Fibroblast of the conjunctiva (primary cell): ENCODE data around the gene LAX1.
"Not testable (repeated sequence)": the region's sequence is repeated elsewhere in the genome, so short reads cannot be mapped to it uniquely, and the experiment has no call there.

Experiments
- DNase-seq: peaks from one replicate; pipeline ENCODE4 v3.0.0-alpha.2; 2010; ENCODE audit warnings: low read depth

Gene LAX1

DNA sequence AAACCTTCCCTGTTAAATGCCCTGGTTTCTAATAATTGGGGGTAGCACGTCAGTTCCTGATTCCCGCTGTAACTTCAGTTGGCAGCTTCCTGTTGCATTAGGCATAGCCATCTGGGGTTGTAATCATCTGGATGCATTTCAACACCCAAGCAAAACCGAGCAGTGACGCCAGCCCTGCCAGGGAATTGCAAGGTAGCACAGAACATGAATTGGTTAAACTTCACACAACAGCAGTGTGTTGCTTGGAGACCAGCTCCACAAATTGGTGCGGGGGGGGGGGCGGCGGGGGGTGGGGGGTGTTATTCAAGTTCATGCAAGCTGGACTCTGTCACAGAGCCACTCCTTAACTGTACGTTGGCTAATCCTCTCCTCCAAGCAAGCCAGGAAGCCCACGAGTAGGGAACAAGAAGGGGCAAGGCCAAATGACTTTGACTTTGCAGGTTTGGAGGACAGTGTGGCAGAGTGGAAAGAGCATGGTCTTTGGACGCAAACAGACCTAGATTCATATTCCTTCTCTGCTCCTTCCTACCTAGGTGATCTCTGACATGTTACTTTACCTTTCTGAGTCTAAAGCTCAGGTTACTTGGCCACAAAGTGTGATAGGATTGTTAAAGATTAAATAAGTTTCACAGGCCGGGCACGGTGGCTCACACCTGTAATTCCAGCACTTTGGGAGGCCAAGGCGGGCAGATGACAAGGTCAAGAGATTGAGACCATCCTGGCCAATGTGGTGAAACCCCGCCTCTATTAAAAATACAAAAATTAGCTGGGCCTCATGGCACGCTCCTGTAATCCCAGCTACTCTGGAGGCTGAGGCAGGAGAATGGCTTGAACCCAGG is 4.7 kb downstream of the LAX1 start:
- peak; percentile 83 for DNase-seq

DNA sequence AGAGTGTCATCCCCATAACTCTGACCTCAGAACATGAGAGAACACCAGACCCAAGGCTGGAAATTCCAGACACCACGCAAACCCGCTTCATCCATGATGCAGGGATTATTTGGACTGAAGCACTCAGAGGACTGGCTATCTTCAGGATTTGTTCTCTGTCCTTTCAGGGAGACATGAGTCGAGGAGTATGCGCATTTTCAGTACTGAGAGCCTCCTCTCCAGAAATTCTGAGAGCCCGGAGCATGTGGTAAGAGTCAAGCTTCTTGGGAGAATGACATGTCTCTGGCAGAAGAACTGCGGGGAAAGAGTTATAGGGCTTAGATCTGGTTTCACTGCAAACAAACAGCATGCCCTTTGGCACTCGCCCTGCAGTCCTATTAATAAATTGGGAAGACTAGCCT is 6.9 kb downstream of the LAX1 start:
- no peak for DNase-seq

- DNase-seq, result no peak
These were observed 7.9 kb downstream of the LAX1 start for GRCh38 chr1:203772836-203773235.

DNA sequence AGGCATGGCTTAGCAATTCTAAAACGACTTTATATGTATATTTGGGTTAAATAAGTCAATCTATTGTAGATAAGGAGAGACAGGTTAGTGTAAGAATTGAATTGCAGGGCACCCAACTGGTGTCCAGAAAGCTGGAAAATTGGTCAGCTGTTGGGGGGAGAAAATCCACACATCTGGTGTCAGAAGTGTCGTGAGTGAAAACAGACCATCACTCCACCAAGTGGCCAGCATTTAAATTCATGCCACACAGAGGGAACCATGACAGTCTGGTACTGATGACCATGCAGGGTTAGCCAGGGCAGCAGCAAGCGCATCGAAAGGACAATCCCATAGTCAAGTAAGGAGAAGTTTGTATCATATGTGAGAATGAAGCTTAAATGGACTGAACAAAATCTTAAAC is 11.7 kb downstream of the LAX1 start:
- no peak for DNase-seq

DNA sequence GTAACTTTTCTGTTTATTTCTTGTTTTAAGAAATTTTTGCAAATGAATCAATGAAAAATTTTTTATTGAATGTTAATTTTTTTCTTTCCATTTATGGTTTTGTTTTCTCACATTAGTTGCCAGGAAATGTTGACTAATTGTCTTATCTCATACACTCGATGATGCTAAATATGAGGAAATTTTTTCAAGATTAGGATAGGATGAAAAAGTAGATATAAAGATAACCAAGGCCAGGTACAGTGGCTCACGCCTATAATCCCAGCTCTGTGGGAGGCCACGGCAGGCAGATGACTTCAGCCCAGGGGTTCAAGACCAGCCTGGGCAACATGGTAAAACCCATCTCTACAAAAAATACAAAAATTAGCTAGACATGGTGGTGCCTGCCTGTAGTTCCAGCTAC is 12.6 kb downstream of the LAX1 start:
- no peak for DNase-seq

- no peak for DNase-seq
These were observed 13.2 kb downstream of the LAX1 start for GRCh38 chr1:203778146-203778545.

DNA sequence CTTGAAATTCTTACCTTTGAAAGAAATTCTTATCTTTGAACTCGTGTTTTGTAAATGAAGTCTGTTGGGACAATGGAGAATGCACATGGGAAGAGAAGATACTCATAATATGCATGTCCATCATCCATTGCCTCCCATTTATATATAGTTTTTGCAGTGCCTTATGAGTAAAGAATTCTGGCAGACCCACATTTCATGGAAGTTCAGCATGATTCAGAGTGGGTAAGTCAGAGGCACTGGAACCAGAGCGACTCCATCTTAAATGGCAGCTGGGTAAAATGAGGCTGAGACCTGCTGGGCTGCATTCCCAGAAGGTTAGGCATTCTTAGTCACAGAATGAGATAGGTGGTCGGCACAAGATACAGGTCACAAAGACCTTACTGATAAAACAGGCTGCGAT is 13.8 kb downstream of the LAX1 start:
- no peak for DNase-seq

DNA sequence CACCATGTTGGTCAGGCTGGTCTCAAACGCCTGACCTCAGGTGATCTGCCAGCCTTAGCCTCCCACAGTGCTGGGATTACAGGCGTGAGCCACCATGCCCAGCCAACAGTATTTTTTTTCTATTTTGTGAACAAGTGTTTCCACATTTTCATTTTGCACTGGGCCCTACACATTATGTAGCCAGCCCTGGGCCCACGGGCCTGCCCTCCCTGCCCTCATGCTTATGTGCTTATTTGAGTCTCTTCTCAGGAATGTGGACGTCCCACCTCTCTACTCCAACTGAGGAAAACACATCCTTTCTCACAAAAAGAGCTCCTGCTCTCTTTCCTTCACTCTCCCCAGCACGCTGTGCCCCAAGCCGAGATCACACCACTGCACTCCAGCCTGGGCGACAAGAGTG is 17.0 kb downstream of the LAX1 start:
- DNase-seq, result no peak

DNA sequence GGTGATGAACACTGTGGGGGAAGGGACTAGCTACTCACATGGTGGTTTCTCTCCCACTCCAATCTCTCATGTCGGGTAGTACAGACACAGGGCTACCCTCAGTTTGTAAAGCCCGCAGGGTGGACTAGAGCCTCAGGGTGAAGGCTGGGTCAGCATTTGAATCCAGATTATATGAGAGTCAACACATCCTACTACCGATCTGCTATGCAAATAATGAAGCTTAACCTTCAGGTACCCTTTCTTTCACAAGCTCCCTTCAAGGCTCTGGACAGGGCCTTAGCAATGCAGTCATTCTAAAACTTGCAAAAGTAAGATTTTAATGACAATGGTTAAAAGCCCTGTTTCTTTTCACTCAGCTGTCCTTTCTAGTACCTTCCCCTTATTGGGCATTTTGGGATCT is 25.0 kb downstream of the LAX1 start:
- DNase-seq, result no peak

DNA sequence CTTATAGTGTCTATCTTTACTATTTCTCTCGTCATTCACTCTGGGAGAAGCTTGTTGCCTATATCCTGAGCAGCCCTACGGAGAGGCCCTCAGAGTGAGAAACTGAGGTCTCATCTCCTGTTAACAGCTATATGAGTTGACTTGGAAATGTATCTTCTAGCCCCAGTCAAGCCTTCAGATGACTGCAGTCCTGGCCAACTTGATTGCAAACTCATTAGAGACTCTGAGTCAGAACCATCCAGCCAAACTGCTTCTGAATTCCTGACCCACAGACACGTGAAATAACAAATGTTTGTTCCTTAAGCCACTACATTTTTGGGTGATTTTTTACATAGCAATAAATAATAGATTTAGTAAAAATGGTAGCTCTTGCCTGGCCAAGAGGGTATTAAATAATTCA is 26.5 kb downstream of the LAX1 start:
- no peak for DNase-seq

GRCh38 chr1:203792486-203792885 is 27.5 kb downstream of the LAX1 start:
- DNase-seq, result no peak

DNA sequence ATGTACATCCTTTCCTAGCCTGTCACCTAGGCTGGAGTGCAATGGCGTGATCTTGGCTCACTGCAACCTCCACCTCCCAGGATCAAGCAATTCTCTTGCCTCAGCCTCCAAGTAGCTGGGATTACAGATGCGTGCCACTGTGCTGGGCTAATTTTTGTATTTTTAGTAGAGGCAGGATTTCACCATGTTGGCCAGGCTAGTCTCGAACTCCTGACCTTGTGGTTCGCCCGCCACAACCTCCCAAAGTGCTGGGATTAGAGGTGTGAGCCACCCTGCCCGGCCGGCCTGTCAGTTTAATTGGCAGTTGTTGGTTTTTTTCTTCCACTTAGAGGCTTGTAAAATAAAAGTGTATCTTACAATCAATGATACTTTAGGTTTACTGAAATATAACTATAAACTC is 28.6 kb downstream of the LAX1 start:
- not testable (repeated sequence) for DNase-seq

DNA sequence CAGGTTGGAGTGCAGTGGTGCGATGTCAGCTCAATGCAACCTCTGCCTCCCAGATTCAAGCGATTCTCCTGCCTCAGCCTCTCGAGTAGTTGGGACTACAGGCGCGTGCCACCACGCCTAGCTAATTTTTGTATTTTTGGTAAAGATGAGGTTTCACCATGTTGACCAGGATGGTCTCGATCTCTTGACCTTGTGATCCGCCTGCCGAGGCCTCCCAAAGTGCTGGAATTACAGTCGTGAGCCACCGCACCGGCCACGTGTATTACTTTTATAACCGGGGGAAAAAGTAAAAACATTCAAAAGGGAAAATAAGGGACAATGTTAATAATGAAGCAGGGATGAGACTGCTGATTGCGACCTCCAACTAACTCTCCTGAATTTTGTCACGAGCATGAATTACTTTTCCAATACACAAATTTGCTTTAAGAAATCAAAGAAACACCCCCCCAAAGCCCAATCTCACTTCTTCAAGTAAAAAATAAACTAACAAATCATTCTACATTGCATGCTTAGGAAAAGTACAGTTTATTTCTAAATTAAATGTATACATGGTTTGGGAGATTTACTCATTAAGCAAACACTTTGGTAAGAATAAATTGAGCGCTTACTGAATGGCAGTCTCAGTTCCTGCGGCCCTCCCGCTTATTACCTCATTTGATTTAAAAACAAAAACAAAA is 29.9 kb downstream of the LAX1 start:
- no peak for DNase-seq

DNA sequence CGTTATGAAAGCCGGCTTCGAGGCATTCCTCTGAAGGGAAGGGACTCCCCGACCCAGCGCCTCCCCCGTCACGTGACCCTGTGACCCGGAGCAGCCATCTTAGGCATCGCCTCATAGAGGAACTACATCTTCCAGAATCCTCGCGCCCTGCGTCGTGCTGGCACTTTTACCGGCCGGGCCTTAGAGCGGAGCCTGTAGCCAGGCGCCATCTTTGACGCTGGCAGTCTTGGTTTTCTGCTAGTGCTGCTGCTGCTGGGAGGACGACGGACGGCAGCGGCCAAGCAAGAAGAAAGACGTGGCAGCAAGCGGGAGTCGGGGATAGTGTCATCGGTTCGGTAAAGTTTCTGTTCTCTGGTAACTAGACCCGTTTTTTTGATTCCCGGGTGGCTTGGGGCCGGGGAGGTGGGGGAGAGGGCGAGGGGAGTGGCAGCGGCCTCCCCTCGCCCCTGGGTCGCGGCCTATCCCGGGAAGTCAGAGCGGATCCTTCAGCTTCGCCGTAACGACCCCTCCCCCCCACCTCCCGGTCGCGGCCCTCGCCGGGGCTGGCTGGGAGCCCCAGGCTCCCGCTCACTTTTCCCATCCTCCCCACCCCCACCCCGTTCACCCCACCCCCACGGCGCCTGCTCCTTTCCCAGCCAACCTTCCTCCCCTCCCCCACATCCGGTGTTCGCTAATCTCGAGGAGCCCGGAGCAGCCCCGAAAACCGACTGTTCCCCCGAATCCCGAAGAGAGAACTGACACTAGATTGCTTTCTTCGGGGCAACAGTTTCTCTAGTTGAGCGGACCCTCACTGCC is 30.7 kb downstream of the LAX1 start, which contains the start of the genes ZBED6 and ZC3H11A:
TSS of gene ZBED6 (plus strand) at position 183 of the 795 bp plus-strand sequence. CDS start 1,900 bp downstream, outside the sequence.
TSS of gene ZC3H11A (plus strand) at position 183 of the 795 bp plus-strand sequence. CDS start 21,448 bp downstream, outside the sequence.
- DNase-seq, result peak; percentile 97

GRCh38 chr1:203796236-203796605 is 31.2 kb downstream of the LAX1 start:
- DNase-seq, result no peak

GRCh38 chr1:203797216-203797615 is 32.2 kb downstream of the LAX1 start:
- no peak for DNase-seq

GRCh38 chr1:203797948-203798655 is 33.1 kb downstream of the LAX1 start:
- no peak for DNase-seq

DNA sequence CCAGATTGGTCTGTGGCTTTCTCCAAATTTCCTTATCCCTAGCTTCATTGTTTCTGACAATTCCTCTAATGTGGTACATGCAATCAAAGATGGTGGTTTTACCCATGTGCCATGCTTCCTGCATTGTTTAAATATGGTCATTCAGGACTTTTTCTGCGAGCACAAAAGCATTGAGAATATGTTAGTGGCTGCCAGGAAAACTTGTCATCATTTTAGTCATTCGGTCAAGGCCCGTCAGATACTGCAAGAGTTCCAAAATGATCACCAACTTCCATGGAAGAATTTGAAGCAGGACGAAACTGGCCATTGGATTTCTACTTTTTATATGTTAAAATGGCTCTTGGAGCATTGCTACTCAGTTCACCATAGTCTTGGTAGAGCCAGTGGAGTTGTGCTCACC is 34.2 kb downstream of the LAX1 start:
- no peak for DNase-seq

DNA sequence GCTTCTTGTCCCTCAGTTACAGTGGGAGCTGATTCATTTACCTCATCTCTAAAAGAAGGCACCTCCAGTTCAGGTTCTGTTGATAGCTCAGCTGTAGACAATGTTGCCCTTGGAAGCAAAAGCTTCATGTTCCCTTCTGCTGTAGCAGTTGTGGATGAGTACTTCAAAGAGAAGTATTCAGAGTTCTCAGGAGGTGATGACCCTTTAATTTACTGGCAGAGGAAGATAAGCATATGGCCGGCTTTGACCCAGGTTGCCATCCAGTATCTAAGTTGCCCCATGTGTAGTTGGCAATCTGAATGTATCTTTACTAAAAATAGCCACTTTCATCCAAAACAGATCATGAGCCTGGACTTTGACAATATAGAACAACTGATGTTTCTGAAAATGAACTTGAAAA is 35.0 kb downstream of the LAX1 start:
- no peak for DNase-seq

GRCh38 chr1:203805689-203806088 is 40.7 kb downstream of the LAX1 start:
- DNase-seq, result no peak

- DNase-seq, result no peak
These were observed 42.2 kb downstream of the LAX1 start for GRCh38 chr1:203807196-203807595.
